Islet precursor cell (in vitro differentiated cells): ENCODE measurements around the gene TREH.
"Not testable (repeated sequence)": the region's sequence is repeated elsewhere in the genome, so short reads cannot be mapped to it uniquely, and the experiment has no call there.

Experiments
- DNase-seq: peaks from one replicate; pipeline ENCODE4 v3.0.0-alpha.2; 2018

Gene TREH

DNA sequence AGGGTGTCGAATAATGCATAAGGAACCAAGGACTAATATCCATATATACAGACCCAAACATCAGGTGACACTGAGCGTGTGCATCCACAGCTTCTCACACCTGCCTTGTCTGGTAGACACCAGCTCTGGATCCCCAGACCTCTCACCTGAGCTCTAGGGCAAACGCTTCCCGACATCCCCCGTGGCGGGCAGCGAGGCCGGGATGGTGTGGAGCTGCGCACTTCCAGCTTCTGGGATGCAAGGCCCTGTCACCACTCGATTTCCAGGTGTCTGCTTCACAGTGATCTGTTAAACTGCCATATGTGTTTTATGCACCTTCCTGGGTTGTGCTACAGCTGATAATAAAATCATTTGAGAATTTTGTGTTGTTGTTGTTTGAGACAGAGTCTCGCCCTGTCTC lies 15.3 kb upstream of the TREH start:
- no peak for DNase-seq

DNA sequence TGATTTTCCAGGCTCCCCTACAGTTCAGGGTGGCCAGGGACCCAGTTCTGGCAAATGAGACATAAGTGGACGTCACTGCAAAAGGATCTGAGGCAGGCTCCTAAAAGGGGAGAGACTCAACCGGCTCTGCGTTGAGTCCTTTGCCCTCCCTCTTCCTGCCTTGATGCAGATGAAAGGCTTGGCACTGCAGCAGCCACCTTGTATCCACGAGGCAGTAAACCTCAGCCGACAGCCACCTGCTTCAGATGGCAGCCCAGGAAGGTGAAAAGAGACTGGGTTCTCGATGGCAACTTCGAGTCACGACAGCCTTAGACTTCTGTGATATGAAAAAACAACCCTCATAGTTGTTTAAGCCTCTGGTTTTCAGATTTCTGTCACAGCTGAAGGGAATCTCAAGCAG lies 14.7 kb upstream of the TREH start:
- DNase-seq, result no peak

DNA sequence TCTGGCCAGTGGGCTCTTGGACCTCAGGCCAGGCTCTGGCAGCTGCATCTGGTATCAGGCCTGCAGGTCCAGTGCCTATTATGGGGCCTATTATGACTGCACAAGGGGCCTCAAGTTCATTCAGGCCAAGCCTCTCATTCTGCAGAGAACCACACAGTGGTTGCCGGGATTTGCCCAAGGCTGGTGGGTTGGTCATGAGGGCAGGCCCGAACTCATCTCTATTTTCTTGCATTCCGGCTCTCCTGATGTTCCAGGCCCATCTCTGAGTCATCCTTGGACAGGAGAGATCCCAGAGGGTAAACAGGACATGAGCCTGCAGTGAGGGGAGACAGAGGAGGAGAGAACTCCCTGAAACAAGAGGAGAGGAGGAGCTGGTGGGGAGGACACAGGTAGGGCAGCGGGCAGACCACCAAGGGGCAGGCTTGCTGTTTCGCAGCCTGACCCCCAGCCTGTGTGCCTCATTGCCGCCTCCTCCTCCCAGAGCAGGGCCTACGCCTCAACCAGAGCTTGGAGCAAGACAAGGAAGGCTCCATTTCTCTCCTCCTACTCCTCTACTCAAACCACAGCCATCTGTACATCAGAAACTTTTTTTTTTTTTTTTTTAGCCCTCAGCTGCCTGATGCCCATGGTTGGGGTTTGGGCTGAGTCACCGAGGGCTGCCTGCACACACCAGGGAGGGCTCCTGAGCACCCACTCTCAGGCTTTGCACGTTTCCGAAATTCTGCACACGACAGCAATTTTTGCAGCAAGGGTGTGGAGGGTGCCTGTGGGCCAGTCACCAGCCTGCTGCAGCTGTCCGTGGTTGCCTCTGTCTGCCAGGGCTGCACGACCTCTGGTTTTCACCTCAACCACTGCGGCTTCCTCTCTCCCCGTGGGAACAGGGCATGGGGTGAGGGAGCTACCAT lies 12.7 kb upstream of the TREH start:
- DNase-seq, result peak; percentile 90

DNA sequence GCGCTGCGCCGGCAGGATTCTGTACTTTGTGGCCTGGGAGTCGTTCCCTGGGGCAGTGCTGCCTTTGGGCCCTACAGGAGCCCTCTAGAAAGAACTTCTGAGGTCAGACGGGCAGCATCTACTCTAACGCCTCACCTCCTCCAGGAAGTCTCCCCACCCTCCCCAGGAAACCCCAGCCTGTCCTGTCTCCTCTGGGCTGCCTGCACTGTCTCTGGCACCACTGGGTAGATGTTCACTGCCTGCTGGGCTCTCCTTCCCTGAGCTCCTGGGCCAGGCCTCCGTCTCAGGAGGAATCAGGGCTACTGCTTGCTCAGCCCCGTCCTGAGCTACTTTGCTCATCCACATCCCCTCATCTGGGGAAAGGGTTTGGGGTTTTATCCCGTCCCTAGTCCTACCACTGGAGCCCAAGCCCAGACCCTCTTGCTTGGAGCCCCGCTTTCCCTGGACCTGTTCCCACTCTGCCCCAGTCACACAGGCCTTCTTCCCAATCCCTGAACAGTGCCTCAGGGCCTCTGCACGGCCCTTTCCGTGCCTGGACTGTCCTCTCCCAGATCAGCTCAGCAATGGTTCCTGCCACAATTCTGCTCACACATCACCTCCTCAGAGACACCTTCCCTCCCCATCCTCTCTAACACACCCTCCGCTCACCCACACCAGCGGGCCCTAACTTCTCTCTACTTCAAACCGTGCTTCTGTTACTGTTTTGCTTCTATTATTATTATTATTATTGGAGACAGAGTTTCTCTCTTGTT lies 11.3 kb upstream of the TREH start:
- DNase-seq, result no peak

DNA sequence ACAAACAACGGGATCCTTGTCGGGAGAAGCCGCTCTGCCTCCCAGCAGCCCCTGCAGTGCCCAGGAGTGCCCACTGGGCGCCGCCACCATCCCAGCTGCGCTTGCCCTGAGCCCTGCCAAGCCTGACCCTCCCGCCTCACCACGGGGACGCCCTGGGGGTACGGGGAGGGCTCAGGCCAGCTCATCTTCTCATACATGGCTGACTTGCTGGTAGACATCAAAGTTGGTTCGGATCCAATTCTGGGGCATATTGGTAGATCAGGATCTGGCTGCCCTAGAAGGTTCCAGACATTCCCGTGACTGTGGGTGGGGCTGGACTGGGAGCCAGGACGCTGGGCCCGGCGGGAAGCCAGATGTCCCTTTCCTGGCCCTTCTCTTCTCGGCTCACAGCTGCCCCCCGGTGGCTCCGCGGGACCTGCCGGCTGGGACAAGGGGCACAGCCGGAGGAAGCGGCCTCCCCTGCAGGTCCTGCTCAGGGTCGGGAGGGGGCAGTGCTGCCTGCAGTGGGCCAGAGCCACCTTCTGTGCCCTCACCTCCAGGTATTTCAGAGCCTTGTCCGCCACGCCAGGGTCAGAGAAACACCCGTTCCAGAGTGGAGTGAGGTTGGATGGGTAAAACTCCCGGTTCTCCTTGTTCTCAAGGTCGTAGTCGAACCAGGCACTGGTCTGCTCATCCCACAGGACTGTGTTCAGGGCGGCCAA lies 10.6 kb upstream of the TREH start:
- peak; percentile 99 for DNase-seq

DNA sequence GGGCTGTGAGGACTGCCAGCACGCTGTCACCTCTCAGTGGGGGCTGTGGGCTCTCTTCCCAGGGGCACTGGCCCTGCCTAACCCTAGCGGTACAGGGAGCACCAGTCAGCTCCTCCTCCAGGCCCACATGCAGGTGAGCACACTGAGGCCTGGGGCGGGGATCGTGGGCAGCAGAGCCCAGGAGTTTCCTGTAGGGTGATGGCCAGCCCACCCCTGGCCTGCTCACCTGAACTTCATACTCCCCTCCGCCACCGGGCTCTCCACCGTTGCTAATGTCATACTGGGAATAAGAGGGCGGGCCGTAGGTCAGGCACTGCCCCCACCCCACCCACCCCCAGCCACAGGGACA lies 10.0 kb upstream of the TREH start:
- no peak for DNase-seq

DNA sequence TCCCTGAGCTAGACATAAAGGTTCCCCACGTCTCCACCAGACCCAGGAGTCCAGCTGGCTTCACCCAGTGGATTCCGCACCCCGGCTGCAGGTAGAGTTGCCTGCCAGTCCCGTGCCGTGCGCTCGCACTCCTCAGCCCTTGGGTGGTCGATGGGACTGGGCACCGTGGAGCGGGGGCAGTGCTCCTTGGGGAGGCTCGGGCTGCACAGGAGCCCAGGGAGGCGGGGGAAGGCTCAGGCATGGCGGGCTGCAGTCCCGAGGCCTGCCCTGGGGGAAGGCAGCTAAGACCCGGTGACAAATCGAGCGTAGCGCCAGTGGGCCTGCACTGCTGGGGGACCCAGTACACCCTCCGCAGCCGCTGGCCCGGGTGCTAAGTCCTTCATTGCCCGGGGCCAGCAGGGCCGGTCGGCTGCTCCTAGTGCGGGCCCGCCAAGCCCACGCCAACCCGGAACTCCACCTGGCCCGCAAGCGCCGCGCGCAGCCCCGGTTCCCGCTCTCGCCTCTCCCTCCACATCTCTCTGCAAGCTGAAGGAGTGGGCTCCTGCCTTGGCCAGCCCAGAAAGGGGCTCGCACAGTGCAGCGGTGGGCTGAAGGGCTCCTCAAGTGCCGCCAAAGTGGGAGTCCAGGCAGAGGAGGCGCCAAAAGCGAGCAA lies 9.5 kb upstream of the TREH start:
- DNase-seq, result no peak

DNA sequence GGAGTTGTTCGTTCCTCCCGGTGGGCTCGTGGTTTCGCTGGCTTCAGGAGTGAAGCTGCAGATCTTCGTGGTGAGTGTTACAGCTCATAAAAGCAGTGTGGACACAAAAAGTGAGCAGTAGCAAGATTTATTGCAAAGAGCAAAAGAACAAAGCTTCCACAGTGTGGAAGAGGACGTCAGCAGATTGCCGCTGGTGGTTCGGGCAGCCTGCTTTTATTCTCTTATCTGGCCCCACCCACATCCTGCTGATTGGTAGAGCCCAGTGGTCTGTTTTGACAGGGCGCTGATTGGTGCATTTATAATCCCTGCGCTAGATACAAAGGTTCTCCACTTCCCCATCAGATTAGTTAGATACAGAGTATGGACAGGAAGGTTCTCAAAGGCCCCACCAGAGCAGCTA lies 8.9 kb upstream of the TREH start:
- not testable (repeated sequence) for DNase-seq

DNA sequence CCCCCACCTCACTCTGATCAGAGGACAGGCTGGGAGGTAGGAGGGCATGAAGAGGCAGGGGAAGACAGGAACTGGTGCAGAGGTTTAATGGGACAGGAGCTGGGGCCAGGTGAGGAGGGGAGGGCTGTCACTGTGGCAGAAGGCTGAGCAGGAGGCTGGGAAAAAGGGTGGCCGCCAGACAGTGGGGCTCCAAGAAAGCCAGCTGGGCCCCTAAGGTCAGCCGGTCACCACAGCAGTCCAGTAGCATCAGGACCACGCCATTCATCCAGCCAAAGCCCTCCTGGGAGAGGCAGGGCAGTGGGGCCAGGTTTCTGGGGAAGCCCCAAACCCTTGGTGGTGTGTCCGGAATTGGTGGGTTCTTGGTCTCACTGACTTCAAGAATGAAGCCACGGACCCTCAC lies 8.5 kb upstream of the TREH start:
- no peak for DNase-seq

DNA sequence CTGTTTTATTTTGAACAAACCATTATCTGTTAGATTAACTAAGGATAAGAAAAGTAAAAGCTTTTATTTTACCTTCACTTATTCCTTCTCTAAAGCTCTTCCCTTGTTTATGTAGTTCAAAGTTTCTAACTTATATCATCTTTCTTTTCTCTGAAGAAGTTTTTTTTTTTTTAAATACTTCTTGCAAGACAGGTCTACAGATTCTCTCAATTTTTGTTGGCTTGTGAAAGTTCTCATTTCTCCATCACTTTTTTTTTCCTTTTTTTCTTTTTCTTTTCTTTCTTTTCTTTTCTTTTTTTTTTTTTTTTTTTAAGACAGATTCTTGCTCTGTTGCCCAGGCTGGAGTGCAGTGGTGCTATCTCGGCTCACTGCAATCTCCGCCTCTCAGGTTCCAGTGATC lies 4.7 kb upstream of the TREH start:
- no peak for DNase-seq

DNA sequence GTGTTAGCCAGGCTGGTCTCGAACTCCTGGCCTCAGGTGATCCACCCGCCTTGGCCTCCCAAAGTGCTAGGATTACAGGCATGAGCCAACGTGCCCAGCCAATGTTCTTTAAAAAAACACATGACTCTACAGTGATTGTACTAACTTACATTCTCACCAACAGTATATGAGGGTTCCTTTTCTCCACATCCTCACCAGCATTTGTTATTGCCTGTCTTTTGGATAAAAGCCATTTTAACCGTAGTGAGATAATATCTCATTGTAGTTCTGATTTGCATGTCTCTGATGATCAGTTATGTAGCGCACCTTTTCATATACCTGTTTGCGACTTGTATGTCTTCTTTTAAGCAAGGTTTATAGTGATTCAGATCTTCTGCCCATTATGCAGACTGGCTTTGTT lies 3.5 kb upstream of the TREH start:
- not testable (repeated sequence) for DNase-seq

DNA sequence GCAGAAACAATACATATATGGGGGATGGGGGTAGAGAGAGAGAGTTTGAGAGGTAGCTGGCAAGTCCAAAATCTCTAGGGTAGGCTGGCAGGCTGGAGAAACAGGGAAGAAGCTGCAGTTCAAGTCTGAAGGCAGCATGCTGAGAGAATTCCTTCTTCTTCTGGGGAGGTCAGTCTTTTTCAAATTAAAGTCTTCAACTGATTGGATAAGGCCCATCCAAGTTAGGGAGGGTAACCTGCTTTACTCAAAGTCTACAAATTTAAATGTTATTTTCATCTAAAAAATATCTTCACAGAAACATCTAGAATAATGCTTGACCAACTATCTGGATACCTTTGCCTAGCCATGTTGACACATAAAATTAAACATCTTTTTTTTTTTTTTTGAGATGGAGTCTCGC lies 2.9 kb upstream of the TREH start:
- no peak for DNase-seq

DNA sequence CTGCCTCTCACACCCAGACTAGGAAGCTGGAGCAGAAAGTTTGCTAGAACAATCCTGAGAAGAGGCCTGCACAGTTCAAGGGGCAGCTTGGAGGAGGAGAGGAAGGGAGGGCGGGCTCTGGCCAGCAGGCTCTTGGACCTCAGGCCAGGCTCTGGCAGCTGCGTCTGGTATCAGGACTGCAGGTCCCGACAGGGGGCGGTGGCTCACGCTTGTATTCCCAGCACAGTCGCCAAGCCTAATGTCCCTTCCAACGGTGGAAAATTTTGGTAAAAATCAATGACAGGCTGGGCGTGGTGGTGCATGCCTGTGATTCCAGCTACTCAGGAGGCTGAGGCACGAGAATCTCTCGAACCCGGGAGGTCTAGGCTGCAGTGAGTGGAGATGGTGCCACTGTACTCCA lies 542 bp downstream of the TREH start:
- DNase-seq, result peak; percentile 84

DNA sequence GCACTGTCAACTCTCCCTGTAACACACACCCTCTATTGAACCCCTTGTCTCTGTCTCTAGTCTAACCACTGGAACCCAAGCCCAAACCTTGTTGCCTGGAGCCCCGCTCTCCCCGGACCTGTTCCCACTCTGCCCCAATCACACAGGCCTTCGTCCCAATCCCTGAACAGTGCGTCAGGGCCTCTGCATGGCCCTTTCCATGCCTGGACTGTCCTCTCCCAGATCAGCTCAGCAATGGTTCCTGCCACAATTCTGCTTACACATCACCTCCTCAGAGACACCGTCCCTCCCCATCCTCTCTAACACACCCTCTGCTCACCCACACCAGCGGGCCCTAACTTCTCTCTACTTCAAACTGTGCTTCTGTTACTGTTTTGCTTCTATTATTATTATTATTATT lies 1.5 kb downstream of the TREH start:
- DNase-seq, result no peak

DNA sequence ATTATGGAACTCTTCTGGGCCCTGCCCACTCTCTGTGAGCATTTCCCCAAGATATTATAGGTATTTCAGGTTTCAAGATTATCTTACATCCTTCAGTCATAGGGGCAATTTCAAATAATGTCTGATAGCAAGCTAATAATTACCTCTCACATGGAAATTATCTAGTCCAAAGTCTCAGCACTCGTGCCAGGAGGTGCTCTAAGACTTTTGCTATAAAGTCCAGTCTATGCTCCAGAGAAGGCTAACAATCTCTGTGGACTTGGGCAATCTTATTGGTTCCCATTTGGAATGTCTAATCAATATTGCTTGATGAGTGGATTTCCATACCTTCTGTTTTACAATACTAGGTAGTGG lies 5.4 kb downstream of the TREH start:
- no peak for DNase-seq

DNA sequence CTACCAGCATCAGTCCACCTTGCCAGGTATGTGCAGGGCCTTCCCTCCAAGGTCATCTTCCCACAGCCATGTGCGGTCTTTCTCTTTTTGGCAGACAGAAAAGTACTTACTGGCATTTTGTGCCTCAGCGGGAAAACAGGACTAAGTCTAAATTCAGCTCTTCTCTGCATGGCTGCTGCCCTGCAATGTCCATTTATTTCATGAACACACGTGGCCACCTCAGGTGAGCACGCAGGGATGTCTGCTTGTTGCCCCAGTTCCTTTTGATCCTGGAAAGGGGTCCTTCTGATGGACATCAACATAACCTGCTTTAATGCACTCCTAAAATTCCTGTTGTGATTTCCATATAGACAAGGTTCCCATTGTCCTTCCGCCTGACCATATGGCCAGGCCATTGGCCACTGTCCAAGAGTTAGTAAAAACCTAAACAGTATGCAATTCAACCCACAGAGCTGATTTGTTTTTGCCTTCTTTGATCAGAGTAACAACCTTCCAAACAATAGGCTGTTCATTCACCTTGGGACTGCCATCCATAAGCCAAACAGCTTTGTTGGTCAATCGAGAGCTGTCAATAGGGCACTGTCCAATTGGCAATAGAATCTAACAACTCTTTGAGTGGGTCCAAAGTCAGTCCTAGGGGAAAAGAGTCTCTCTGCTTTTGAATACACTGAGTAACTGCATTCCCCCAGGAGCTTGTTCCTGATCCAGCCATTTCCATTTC lies 5.9 kb downstream of the TREH start:
- no peak for DNase-seq

DNA sequence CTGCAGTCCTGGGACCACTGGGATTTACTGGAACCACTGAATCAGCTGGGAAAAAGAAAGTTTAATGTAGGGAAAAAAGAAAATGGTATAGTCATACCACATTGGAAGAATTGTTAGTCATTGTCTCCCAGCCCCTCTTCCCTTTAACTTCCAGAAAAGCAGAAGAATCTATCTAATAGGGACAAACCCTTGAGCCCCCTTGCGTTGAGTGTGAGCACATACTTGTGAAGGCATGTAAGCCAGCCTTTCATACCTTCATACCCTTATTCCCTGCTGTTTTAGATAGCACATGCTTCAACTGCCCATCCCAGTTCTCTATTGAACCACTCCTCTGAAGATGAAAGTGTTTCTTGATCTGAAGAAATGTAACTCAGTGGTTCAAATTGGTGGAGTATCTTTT lies 6.6 kb downstream of the TREH start:
- DNase-seq, result no peak

DNA sequence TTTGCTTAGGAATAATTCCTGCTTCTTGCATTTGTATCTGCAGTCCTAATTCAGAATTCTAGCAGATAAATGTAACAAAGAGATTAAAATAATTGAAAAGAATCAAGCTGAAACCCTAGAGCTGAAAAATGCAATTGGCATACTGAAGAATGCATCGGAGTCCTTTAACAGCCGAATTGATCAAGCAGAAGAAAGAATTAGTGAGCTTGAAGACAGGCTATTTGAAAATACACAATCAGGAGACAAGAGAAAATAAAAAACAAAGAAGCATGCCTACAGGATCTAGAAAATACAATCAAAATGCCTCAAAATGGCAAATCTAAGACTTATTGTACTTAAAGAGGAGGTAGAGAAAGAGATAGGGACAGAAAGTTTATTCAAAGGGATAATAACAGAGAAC lies 8.2 kb downstream of the TREH start:
- DNase-seq, result no peak

DNA sequence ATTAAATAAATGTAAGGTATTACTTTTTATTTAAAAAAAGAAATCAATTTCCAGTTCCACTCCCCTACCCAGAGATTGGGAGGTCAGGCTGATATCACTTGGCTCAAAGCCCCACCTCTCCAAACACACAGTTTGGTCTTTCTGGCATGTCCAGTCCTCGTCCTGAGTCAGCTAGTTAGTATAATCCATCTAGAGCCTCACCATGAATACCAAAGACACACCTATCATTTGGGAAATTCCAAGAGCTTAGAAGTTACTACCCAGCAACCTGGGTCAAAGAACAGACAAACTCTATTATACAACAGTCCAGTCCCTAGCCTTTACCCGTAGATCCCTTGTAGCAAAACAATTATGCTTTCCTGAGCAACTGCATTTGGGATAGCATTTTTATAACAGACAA lies 9.4 kb downstream of the TREH start:
- DNase-seq, result no peak

DNA sequence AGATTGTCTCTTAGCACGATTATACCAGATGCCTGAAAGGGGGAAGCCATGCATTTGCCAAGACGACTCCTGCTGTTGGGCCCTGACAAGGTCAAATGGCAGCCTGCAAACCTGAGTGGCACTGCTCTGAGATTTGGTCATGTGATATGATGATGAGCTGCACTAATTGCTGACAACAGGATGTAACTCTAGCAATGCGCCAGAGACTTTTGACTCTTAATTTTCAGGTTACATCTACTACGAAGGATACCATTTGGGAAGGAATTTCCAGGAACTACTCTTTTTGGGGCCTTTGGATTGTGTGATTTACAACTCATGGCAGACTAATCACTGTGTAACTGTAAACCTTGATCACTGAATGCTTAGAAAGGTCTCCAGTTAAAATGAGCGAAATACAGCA lies 13.1 kb downstream of the TREH start:
- DNase-seq, result no peak

DNA sequence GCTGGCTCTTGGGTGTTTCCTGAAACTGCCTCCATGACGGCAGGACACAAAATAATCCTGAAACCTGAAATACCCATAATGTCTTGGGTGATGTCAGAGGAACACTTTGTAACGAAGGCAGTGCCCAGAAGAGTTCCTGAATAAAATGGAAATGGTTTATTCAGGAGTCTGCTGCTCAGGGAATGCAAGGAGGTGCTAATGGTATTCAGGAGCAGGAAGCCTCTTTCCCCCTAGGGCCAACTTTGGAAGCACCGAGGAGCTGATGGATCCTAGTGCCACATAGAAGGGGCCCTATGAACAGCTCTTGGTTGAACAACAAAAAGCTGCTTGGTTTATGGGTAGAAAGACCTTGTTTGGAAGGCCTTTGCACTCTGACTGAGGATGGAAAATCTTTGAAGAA lies 15.5 kb downstream of the TREH start:
- no peak for DNase-seq

DNA sequence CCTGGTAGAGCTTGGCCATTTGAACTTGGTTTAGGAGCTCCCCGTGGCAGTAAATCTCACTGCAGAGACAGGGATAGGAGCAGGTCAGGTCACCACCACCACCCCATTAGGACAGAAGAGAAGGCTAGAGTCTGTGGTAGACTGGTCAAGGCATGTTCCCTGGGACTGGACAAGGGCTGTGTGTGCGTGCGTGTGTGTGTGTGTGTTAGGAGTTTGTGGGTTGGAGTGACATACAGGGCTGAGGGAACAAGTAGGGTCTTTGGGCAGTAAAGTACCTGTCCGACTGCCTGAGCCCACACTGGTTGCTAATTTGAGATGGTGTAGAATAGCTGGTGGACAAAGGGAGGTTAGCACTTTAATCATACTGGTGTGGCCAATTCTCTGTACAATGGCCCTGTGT lies 16.1 kb downstream of the TREH start:
- no peak for DNase-seq
